NCI-H345 treated with DMSO at 0.1 percent for 48 hours (cell line): Measurements from ENCODE around the gene CEMP1.
A peak's percentile ranks its signal among the peaks of the same experiment; 100 is the strongest.

ENCODE experiments used
- DNase-seq: peaks from one replicate; lab custom pipeline; 2025; ENCODE audit not compliant: unreplicated experiment; lab: John Stamatoyannopoulos, UW

The CEMP1 gene

DNA sequence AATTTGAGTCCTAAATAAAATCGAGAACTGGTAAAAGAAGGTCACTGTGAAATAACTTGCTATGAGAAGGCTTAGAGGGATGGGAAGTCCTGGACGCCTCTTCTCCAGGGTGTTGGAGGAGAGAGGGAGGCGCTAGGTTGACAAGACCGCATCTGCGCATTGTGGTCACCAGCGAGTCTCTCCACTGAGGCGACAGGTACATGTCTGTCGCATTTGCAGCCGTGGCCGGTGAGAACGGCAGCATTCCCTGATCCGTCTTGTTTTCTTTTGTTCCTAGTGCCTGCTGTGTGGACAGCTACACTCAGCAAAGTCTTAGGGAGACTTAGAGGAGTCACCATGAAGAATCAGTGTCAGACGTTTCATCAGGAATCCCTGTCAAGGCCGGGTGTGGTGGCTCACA lies 25.5 kb downstream of the CEMP1 start:
- no peak for DNase-seq

DNA sequence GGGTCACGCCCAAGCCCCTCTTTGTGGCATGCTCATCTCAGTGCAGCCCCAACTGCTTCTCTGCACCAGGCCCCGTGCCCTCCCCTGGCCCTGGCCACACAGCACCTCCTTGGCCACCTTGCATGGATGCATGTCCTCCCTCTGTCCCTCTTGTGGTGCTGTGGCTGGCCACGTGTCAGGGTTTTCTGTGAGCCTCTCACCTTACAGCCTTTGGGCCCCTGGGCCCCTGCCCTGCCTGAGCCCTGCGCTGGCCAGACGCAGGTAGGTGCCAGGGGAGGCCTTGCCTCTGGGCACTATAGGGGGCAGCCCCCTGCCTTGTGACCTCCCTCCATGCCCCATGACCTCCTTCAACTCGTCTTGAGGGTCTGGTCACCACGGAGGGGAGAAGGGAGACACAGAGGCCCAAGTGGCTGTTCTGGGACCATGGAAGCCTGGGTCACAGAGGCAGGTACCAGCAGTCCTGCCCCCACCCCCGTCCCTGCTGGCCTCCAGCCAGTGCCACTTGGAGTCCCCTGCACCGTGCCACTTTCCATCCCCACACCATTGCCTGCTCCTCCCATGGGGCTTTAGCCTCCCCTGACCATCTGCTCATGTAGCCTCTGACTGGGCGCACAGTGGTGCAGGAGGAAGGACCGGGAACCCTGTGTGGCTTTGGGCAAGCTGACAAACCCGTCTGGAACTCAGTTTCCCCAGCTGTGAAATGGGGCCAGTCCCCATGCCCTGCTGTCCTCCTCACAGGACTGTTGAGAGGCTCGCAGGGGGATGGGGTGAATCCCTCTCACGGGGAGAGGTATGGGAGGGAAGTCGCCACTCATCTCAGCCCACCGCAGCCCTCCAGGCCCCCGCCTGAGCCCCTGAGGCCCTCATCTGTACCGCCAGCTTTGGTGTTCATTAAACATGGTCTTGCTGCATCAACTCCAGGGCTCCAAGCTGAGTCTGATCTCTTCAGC lies 29.0 kb downstream of the CEMP1 start:
- DNase-seq, result no peak

DNA sequence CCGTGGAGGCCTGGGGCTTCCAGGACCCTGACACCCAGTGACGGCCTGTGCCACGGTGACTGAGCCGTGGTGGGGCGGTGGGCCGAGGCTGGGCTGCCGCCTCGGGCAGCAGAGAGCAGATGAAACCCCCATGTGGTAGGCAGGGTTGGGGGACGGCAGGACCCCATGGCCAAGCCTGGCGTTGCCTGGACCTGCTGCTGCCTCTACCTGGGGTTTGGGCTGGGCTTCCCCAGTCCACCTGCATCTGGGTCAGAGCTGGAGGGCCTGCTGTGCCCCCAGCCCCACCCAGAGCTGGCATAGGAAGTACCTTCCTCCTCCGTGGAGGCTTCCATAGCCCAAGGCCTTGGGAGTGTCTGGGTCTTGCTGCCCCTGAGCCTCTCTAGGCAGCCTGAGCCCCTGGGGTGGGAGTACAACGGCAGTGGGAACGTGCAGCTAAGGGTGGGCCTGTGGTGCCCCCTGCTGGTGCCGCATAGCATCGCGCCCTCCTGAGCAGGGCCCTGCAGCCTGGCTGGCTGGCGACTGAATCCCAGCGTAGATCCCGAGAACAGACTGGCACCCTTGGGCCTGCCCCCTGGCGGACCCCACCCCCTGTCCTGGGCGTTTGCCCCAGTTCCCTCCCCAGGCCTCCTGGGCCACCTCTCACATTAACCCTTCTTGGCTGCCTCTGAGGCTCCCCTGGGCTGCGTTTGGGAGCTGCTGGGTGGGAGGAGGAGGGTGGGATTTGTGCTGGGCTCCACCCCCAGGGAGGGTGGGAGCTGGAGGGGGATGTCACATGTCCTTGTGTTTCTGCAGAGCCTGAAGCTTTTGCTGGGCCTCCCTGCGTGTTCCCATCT lies 30.1 kb downstream of the CEMP1 start:
- DNase-seq, result peak; percentile 50

DNA sequence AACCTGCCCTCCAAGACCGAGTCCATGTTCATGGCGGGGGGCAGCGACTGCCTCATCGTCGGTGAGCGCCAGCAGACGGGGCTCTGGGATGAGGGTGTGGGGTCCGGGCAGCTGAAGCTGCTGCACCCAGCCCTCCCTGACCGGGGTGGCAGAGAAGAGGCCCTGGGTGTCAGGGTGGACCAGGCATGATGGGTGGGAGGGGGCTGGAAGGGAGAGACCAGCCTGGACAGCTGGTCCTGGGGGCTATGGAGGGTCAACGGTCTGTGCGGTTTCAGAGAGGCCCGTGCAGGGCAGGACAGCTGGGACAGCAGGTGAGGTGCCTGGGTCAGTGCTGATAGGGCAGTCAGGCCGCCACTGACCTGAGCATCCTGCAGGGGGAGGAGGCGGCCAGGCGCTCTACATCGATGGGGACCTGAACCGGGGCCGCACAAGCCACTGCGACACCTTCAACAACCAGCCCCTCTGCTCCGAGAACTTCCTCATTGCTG lies 30.7 kb downstream of the CEMP1 start:
- no peak for DNase-seq

DNA sequence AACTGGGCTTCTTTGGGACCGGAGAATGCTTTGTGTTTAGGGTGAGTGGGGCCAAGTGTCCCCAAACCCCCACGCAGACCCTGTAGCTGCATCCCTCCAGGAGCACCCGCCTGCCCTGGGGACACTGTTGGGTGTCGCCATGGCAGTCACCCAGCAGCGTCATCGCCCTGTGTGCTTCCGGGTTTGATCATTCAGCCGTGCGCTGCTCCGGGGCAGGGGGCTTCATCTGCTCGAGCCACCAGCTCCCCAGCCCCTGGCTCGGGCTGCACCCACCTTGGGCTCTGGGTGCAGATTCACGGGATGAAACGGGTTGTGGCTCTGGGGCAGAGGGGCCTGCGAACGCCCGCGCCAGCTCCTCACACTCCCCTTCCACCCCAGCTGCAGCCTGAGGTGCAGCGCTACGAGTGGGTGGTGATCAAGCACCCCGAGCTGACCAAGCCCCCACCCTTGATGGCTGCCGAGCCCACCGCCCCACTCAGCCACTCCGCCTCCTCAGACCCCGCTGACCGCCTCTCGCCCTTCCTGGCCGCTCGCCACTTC lies 31.2 kb downstream of the CEMP1 start:
- DNase-seq, result no peak

DNA sequence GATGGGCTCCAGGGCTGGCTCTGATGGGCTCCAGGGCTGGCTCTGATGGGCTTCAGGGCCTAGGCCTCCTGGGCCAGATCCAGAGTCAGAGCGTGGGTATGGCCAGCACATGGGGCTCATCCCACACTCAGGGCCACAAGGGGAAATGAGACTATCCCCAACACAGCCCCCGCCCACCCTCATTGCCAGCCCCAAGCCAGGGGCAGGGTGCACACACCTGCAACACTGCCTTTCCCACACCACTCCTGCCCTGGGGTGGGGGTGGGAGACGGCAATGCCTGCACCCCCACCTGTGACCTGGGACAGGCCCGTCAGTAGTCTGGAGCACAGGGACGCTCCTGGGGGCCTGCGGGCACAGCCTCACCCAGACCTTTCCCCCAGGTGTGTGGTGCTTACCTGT lies 31.8 kb downstream of the CEMP1 start:
- no peak for DNase-seq

DNA sequence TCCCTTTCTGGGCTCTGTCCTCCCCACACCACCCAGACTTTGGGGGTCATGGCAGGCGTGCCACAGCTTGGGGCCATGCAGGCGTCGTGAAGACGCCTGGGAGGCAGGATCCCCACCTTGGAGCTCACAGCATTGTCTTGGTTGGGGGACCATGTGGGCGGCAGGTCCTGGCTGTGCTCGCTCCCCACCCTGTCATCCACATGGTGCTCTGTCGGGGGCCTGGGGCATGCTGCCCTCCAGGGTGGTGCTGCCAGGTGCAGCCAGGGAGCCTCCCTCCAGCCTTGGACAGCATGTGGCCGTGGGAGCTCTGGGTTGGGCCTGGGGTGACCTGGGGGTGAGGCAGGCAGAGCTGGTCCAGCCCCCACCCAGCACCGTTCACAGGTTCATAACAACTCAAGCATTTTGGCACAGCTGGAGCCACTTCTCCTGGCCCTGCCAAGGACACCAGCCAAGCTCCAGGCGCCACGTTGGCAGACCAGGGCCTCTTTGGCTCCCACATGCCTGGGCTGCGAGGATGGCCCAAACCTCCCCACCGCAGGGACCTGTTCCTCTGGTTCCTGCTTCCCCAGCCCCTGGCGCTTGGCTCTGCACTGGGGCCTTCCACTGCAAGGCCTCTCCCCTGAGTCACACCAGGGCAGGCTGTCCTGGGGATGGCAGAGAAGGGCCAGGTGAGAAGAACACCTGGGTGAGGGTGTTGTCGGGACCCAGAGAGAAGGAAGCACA lies 32.5 kb downstream of the CEMP1 start:
- DNase-seq, result no peak

DNA sequence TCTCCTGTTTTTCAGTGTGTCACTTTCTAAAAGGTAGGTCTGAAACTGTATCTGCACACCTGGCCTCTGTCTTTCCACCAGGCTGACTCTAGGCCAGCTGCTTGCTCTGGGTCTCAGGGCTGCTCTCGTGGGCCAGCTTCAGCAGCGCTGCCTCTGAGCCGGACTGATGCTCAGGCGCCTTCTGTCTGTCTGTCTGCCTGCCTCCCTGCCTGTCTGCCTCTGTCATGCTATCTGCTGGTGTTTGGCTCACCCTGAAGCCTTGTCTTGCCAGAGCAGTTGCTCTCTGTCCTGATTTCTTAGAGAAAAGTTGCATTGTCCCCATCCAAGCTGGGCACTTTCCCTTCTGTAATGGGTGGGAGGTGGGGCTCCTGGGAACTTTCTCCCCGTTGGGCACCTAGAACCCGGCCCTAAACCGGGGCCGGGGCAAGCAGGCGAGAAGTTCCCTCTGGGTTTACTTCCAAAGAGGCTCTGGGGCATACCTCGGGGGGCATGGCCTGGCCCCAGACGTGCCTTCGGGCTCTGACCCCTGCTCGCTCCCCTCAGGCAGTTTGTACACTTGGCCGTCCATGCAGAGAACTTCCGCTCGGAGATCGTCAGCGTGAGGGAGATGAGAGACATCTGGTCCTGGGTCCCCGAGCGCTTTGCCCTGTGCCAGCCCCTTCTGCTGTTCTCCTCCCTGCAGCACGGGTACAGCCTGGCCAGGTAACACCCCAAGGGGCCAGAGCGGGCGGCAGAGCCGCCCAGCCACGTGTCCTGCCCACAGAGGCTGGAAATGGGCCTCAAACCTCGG lies 33.3 kb downstream of the CEMP1 start:
- DNase-seq, result no peak

DNA sequence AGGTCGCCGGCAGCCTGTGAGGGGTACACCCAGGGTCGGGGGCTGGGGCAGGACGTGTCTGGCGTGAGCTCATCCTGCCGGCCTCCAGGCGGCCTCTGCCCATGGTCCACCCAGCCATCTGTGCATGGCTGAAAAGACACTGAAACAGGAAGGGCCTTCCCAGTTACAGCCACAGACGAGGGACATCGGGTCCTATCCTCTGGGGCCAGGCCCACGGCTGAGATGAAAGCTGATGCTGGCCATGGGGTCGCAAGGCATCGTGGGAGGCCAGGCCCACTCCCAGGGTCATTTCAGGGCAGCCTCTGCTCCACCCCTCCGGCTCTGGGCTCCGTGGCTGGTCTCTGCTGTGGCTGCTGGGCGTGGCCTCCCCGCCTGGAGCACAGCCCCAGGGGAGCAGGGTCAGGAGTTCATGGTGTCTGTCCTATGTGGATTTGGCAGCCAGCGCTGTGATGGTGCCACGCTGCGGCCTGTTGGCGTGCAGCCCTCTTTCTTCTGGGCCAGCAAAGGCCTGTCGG lies 34.0 kb downstream of the CEMP1 start:
- no peak for DNase-seq

DNA sequence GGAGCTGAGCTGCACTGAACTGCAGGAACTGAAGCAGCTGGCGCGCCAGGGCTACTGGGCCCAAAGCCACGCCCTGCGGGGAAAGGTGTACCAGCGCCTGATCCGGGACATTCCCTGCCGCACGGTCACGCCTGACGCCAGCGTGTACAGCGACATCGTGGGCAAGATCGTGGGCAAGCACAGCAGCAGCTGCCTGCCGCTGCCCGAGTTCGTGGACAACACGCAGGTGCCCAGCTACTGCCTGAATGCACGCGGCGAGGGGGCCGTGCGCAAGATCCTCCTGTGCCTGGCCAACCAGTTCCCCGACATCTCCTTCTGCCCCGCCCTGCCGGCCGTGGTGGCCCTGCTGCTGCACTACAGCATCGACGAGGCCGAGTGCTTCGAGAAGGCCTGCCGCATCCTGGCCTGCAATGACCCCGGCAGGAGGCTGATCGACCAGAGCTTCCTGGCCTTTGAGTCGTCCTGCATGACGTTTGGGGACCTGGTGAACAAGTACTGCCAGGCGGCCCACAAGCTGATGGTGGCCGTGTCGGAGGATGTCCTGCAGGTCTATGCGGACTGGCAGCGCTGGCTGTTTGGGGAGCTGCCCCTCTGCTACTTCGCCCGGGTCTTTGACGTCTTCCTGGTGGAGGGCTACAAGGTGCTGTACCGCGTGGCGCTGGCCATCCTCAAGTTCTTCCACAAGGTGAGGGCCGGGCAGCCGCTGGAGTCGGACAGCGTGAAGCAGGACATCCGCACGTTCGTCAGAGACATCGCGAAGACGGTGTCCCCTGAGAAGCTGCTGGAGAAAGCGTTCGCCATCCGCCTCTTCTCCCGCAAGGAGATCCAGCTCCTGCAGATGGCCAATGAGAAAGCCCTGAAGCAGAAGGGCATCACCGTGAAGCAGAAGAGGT lies 34.7 kb downstream of the CEMP1 start:
- DNase-seq, result no peak

DNA sequence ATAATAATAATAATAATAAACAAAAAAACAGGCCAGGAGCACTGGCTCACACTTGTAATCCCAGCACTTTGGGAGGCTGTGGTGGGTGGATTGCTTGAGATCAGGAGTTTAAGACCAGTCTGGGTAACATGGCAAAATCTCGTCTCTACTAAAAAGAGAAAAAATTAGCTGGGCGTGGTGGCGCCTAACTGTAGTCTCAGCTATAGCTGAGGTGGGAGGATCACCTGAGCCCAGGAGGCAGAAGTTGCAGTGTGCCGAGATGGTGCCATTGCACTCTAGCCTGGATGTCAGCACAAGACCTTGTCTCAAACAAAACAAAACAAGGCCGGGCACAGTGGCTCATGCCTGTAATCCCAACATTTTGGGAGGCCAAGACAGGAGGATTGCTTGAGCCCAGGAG lies 36.2 kb downstream of the CEMP1 start:
- no peak for DNase-seq

DNA sequence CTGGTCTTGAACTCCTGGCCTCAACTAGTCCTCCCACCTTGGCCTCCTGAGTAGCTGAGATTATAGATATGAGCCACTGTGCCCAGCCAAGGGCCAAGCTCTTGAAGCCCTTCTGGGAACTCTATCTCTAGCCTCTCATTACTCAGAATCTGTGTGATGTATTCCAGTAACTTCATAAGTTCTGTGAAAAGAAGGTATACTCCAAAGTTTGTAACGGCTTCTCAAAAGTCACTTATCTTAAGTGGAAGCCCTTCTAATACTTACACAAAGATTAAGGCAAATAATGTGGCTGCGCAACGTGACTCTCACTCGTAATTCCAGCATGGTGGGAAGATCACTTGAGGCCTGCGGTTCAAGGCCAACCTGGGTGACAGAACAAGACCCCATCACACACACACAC lies 36.6 kb downstream of the CEMP1 start:
- DNase-seq, result no peak

DNA sequence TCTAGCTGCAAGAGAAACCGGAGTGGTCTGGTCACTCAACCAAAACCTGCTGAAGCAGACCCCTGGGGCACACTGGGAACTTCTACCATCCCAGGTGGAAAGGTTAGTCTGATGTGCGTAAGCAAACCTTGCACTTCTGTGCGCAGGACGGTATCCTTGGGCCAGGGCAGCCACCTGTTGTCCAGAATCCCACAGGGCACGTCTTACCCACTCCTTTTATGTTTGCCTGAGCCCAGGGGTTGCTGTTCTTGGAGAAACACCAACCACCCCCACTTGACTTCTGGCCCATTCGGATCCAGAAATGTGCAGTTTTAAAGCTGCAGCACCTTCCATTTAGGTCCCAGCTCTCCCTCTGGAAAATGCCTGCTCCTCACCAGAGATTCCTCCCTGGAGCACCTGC lies 37.6 kb downstream of the CEMP1 start:
- no peak for DNase-seq

DNA sequence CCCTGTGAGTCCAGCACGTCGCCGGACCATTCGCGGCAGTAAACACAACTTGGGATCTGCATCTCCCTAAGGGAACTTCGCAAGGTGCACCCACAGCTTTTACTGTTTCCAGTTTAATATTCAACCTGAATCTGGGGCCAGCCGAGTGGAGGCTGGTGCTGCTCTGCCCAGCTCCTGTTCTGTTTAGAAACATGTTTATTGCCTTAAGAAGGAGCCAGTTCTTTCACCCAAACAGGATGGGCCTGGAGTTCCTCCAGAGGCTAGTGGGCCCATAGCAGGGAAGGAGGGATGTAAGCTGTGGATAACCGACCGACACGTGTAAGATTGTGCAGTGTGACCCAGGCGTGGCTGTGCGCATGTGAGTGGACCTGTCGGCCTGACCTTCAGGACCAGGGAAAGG lies 38.9 kb downstream of the CEMP1 start:
- no peak for DNase-seq

DNA sequence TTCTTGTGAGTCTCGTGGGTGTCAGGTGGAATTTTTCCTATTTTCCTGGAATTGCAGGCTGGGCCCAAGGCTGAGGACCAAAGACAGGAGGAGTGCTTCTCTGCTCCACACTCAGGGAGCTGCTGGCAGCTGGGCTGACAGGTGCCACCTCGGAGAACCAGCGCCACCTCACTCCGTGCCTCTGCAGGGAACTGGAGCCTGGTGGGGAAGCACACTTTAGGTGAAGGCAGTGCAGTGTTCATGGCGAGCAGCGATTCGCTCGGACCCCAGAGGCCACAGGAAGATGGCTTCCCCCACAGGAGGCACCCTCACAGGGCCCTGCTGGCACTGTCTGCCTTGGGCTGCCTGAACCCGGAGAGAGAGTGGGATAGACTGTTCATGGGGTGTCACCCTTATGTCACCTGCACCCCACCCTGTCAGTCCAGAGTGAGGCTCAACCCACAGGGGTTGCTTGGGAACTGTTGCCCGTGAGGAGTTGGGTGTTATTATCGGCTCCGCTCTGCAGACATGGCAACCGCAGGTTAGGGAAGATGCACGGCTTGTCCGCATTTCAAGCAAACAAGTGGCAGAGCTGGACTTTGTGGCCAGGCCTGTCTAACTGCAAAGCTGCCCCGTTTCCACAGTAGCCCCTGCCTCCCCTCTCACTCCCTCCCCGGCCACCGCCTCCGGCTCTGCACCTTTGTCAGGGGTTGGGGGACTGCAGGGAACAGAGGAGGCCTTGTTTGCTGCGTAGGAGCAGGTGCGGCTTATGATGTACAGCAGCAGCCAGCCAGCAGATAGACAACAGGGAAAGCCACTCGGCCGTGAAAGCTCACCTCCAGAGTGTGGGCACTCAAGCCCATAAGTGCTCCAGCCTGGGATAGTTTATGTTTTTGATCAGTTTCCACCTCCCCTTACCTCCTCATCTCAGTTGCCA lies 40.8 kb downstream of the CEMP1 start:
- peak; percentile 81 for DNase-seq

DNA sequence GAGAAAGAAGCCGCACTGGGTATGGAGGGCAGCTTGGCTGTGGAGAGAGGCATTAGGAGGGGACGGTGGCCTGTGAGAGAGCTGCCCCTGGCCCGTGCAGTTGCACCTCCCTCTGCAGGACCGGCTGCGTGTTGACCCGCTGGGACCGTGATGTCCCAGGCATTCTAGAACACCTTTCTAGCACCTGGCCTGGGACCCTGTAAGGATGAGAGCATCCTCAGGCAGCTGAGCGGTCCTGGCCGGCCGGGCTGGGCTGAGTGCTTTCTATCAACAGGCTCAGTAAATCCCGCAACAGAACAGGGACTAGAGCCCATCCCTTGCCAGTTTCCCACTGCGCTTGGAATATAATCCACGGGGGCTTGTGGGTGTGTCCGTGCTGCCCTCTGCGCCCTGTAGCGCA lies 41.6 kb downstream of the CEMP1 start:
- no peak for DNase-seq

DNA sequence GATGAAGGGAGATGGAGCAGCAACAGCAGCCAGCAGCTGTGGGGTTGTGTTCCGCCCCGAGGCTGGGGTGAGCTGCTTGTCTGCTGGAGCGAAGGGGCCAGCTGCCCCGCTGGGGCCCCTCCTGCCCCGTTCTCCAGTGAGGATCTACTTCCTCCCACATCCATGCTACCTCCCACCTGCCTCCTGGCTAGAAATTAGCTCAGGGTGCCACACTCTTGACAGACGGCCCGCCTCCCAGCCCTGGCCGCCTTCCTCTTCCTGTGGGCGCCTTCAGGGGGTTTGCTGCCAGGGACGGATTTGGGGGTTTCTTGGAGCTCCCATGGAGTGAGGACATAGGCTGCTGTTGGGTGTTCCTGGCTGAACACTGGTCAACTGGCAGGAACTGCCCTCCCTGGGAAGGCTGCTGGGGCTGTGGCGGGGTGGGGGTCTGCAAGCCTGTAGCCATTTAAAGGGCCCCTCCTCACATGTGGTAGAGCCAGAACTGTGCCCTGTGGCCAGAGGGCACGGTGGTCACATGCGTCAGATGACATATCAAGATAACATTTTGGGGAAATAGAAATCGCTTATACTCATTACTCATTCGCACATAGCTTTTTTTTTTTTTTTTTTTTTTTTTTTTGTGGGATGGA lies 43.2 kb downstream of the CEMP1 start:
- DNase-seq, result no peak

DNA sequence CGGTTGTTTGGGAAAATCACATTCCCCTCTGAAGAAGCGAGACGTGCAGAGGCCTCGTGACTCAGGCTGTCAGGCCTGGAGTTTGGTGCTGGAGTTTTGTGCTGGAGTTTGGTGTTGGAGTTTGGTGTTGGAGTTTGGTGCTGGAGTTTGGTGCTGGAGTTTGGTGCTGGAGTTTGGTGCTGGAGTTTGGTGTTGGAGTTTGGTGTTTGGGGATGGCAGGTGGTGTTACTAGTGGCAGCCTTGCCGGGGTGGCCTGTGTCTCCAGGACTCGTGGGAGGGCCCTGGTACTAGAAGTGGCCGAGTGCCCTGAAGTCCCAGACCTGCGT lies 43.7 kb downstream of the CEMP1 start:
- DNase-seq, result no peak
